ENCODE measurements around the gene RPS24.

Gene RPS24

GRCh38 chr10:78017856-78018255 is 15.8 kb upstream of the RPS24 start:
- TF ChIP-seq POLR2AphosphoS5 (IDR thresholded peaks at IDR 0.05; ENCODE audit: borderline replicate concordance, low read depth, low read length) (no peak), EZH2 (IDR thresholded peaks at IDR 0.05) (no peak)
- H3K36me3 ChIP-seq (ENCODE audit: insufficient read depth, low read length) = peaks cover 57% of the 10 kb centered on the region; the same call in 1 of the 2 replicates
- H3K4me3 ChIP-seq = no peak overlapping the region
- no peak for DNase-seq (ENCODE audit: low read depth, low spot score)
- no peaks in the 10 kb centered on the region for H3K9me3 ChIP-seq (ENCODE audit: low read depth, low read length)
- no peak overlapping the region for H3K27ac ChIP-seq
- no peak overlapping the region for H3K9ac ChIP-seq (ENCODE audit: insufficient read length)

GRCh38 chr10:78019264-78019663 is 14.4 kb upstream of the RPS24 start:
- DNase-seq (ENCODE audit: low read depth, low spot score) = no peak
- TF ChIP-seq POLR2AphosphoS5 (IDR thresholded peaks at IDR 0.05; ENCODE audit: borderline replicate concordance, low read depth, low read length) = no peak
- no peak for TF ChIP-seq EZH2 (IDR thresholded peaks at IDR 0.05)
- TF ChIP-seq FOXP2 (optimal IDR thresholded peaks at IDR 0.05; ENCODE audit: control extremely low read depth, extremely low read length, insufficient read depth) = no peak
- Histone ChIP-seq H3K27ac (no peak overlapping the region), H3K36me3 (ENCODE audit: insufficient read depth, low read length) (peaks cover 55% of the 10 kb centered on the region; the same call in 1 of the 2 replicates), H3K4me3 (no peak overlapping the region), H3K9ac (ENCODE audit: insufficient read length) (no peak overlapping the region), H3K9me3 (ENCODE audit: low read depth, low read length) (no peaks in the 10 kb centered on the region)

DNA sequence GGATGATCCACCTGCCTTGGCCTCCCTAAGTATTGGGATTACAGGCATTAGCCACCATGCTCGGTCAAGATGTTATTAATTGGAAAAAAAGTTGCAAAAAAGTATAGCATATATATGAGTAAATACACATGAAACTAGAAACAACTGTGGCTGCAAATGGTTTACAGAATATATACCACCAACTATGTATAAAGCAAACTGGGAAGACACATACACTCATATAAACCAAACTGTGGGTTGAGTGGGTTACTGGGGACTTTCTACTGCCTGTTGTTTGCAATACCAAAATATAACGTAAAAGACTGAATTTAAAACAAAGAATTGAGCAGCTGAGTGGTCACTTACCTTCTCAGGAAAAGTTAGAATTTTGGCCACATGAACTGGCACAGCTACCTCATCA is 12.5 kb upstream of the RPS24 start:
- no peak for DNase-seq (ENCODE audit: low read depth, low spot score)
- H3K27ac ChIP-seq = no peak overlapping the region
- peaks cover 66% of the 10 kb centered on the region for H3K36me3 ChIP-seq (ENCODE audit: insufficient read depth, low read length)
- H3K4me3 ChIP-seq = no peak overlapping the region
- no peak overlapping the region for H3K9ac ChIP-seq (ENCODE audit: insufficient read length)
- no peaks in the 10 kb centered on the region for H3K9me3 ChIP-seq (ENCODE audit: low read depth, low read length)
- TF ChIP-seq FOXP2 (optimal IDR thresholded peaks at IDR 0.05; ENCODE audit: control extremely low read depth, extremely low read length, insufficient read depth) (no peak), EZH2 (IDR thresholded peaks at IDR 0.05) (no peak), POLR2AphosphoS5 (IDR thresholded peaks at IDR 0.05; ENCODE audit: borderline replicate concordance, low read depth, low read length) (no peak)

DNA sequence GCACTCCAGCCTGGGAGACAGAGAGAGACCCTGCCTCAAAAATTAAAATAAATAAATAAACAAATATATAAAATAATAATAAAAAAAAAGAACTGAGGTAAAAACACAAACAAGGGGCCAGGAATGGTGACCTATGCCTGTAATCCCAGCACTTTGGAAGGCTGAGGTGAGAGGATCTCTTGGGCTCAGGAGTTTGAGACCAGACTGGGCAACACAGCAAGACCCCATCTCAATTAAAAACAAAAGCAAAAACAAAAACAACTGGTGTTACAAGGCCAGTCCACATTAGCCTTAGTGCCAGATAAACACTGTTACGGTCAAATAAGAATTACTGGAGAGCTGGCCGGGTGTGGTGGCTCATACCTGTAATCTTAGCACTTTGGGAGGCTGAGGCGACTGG is 9.9 kb upstream of the RPS24 start:
- Histone ChIP-seq H3K36me3 (ENCODE audit: insufficient read depth, low read length) (peaks cover 53% of the 10 kb centered on the region), H3K9me3 (ENCODE audit: low read depth, low read length) (no peaks in the 10 kb centered on the region), H3K4me3 (no peak overlapping the region), H3K9ac (ENCODE audit: insufficient read length) (no peak overlapping the region), H3K27ac (no peak overlapping the region)
- TF ChIP-seq FOXP2 (optimal IDR thresholded peaks at IDR 0.05; ENCODE audit: control extremely low read depth, extremely low read length, insufficient read depth) (no peak), EZH2 (IDR thresholded peaks at IDR 0.05) (no peak), POLR2AphosphoS5 (IDR thresholded peaks at IDR 0.05; ENCODE audit: borderline replicate concordance, low read depth, low read length) (no peak)
- no peak for DNase-seq (ENCODE audit: low read depth, low spot score)

DNA sequence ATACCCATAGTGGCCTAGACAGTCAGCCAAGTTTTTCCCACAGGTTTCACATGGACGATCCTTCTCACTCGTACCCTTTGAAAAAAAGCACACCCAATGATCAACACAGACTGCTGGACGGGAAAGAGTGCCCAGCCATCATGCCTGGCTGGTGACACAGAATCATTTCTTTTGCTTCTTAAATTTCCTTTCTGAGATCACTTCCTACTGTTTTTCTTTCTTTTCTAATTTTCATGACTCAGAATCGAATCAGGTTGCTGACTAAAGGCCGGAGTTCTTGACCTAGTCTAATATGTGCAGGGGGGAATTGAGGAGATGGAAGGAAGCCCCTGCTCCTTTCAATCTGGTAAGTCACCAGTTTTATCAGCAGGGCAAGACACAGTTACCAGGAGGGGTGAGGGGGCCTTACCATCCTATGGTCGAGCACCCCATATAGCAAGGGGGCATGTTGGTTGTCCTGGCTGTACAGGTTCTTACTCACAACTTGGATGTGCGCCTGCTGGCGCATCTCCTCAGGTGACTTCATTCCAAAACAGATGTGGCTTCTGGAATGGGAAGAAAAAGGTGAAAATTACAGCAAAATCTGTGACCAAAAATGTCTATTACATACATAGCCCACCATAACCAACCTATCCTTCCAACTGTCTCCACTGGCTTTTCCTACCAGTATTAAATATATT is 7.8 kb upstream of the RPS24 start:
- Histone ChIP-seq H3K9ac (ENCODE audit: insufficient read length) (no peak overlapping the region), H3K27ac (no peak overlapping the region), H3K36me3 (ENCODE audit: insufficient read depth, low read length) (peaks cover 43% of the 10 kb centered on the region), H3K9me3 (ENCODE audit: low read depth, low read length) (no peaks in the 10 kb centered on the region), H3K4me3 (no peak overlapping the region)
- TF ChIP-seq POLR2AphosphoS5 (IDR thresholded peaks at IDR 0.05; ENCODE audit: borderline replicate concordance, low read depth, low read length) (no peak), FOXP2 (optimal IDR thresholded peaks at IDR 0.05; ENCODE audit: control extremely low read depth, extremely low read length, insufficient read depth) (no peak), EZH2 (IDR thresholded peaks at IDR 0.05) (no peak)
- no peak for DNase-seq (ENCODE audit: low read depth, low spot score)

GRCh38 chr10:78028438-78029268 is 5.0 kb upstream of the RPS24 start:
- no peak for TF ChIP-seq EZH2 (IDR thresholded peaks at IDR 0.05)
- peak overlapping the region; percentile 95 for H3K9ac ChIP-seq (ENCODE audit: insufficient read length)

DNA sequence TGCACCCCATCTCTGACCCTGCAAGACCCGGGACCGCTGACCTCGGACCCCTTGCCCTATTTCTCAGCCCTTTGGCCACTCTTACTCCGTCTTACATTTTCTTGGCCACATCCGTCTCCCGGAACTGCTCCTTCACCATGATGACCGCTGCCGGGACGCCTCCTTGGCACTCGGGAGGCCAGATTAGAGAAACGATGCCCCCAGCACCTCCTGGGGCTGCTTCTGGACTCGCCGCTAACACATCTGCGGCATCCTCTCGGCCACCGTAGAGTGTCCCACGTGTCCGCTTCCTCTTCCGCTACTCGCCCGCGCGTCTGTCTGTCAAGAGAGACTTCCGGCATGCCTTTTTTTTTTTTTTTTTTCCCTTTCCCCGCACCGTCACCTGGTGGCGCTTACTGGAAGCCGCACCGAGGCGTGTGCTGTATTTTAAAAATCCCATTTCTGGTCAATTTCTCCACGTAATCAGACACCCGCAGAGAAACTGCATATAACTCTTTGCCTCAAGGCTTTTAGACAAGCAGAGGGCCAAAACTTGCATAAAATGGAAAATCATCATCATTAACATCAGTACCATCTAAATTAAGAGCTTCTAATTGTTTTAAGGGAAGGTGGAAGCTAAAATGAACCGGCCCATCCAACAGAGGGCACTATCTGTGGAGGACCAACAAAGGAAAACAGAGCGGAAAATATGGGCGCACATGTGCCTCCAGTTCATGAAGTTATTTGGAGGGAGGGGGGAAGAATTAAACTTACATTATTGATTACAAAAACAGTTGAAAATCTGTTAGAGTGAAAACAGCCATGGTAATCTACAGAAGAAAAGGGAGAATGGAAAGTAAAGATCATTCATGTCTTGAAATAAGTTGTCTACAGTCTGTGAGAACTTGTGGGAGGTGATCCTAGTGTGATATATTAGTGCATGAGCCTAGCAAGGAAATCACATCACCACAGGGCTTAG is 4.1 kb upstream of the RPS24 start, which contains the start of gene POLR3A:
Gene POLR3A (minus strand): TSS at position 247 of the 958 bp plus-strand sequence. CDS start 108 bp downstream, at position 139.
- TF ChIP-seq FOXP2 (optimal IDR thresholded peaks at IDR 0.05; ENCODE audit: control extremely low read depth, extremely low read length, insufficient read depth) (peak; percentile 28), EZH2 (IDR thresholded peaks at IDR 0.05) (no peak), POLR2AphosphoS5 (IDR thresholded peaks at IDR 0.05; ENCODE audit: borderline replicate concordance, low read depth, low read length) (peak; percentile 70; the same call in 1 of the 2 replicates)
- peak within 1 kb of the TSS; percentile 81 for H3K27ac ChIP-seq
- peak within 1 kb of the TSS; percentile 95 for H3K9ac ChIP-seq (ENCODE audit: insufficient read length)
- peak; percentile 83 for DNase-seq (ENCODE audit: low read depth, low spot score)
- peaks cover 19% of the 10 kb centered on the region for H3K36me3 ChIP-seq (ENCODE audit: insufficient read depth, low read length)
- no peaks in the 10 kb centered on the region for H3K9me3 ChIP-seq (ENCODE audit: low read depth, low read length)
- H3K4me3 ChIP-seq = peak within 1 kb of the TSS; percentile 88

More at GRCh38 chr10:78028438-78029268, 5.0 kb upstream of the RPS24 start:
- no peak for DNase-seq (ENCODE audit: low read depth, low spot score)
- Histone ChIP-seq H3K27ac (no peak overlapping the region), H3K36me3 (ENCODE audit: insufficient read depth, low read length) (peaks cover 21% of the 10 kb centered on the region), H3K9me3 (ENCODE audit: low read depth, low read length) (no peaks in the 10 kb centered on the region), H3K4me3 (peak overlapping the region; percentile 88)

DNA sequence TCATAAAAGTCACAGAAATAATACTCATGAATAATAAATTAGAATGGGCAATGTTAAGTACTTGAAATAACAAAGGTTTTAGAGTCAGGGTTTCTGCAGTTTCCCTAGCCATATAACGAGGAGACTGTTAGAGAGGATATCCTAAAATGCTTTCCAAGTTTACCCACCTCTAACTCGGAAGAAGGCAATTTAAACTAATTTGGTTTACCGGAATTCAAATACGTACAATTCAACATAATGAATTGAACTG is 351 bp upstream of the RPS24 start:
- Histone ChIP-seq H3K9ac (ENCODE audit: insufficient read length) (peak overlapping the region; percentile 55), H3K4me3 (peak overlapping the region; percentile 89), H3K27ac (peak overlapping the region; percentile 86), H3K9me3 (ENCODE audit: low read depth, low read length) (no peaks in the 10 kb centered on the region), H3K36me3 (ENCODE audit: insufficient read depth, low read length) (peaks cover 41% of the 10 kb centered on the region)
- DNase-seq (ENCODE audit: low read depth, low spot score) = no peak
- TF ChIP-seq POLR2AphosphoS5 (IDR thresholded peaks at IDR 0.05; ENCODE audit: borderline replicate concordance, low read depth, low read length) (no peak), FOXP2 (optimal IDR thresholded peaks at IDR 0.05; ENCODE audit: control extremely low read depth, extremely low read length, insufficient read depth) (no peak), EZH2 (IDR thresholded peaks at IDR 0.05) (no peak)
